HG03520 (cell line): Measurements from ENCODE around the gene DPP6.

Experiments used
- ATAC-seq: cut with Tn5 transposase; IDR thresholded peaks from one replicate; pipeline ENCODE4 v1.9.1; 2021; ENCODE audit warnings: mild to moderate bottlenecking, moderate library complexity; ENCODE audit not compliant: unreplicated experiment

DPP6 gene

DNA sequence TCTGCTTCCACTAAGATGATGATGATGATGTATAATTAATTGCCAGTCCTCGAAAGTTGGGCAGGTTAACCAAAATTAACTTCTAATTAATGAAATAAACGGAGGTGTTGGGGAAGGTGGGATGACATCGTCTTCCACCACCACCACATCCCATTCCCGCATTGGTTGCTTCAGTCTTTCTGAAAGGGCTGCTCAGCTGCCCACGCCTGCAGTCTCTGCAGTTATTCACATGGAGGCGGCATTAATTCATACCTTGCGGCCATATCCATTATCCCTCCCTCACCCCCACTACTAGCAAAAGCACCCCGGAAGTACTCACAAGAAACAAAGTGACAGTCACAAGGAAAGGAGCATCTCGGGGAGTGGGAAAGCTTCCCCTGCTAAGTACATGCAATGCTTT is 387.9 kb downstream of the DPP6 start:
- no peak for ATAC-seq

DNA sequence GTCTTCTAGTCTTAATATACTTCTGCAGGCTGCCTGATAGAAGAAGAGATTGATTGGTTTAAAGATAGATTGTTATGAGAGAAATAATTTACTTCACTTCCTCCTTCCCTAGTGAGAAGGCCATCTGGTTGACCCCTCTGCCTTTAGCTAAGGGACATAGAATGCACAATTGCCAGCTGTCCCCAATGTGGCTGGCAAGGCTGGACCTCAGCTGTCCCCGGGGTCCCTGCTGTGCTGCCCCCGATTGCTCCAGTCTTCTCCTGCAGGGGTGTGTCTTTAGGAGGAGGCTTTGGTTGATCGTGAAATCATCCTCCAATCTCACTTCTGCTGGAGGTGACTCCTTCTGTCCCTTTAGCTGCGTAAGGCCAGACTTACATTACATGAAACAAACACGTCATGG is 388.5 kb downstream of the DPP6 start:
- ATAC-seq, result no peak

DNA sequence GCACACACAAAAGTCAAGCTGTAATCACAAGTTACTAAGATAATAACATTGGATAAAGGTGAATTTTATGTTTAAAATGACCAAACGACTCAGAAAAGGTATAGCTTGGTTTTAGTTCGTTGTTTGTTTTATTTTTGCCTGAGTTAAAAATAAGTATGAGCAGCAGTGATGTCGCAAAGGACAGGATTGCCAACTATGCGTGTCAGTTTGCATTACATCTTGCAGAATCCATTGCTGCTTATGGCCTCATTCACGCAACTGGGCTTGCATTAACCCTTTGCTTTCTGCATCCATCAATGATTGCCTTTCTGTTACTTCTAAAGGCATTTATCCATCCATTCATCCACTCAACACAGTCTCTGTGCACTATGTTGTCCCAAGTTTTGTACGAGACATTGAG is 389.6 kb downstream of the DPP6 start:
- no peak for ATAC-seq

DNA sequence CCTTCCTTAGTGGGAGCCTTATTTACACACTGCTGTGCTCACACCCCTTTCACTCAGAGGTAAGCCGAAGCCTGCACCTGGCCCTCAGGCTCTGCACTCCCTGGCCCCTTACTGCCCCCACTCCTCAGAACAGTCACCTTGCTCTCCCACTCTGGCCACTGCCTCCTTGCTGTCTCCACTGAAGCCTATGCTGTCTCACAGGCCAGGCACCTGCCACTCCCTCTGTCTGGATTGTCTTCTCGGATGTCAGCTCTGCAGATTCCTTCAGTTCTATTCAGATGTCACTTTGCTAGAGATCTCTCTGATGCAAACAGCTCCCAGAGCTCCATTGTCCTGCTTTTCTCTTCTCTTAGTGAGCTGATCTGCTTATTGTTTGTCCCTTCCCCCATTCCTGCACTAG is 390.7 kb downstream of the DPP6 start:
- no peak for ATAC-seq

DNA sequence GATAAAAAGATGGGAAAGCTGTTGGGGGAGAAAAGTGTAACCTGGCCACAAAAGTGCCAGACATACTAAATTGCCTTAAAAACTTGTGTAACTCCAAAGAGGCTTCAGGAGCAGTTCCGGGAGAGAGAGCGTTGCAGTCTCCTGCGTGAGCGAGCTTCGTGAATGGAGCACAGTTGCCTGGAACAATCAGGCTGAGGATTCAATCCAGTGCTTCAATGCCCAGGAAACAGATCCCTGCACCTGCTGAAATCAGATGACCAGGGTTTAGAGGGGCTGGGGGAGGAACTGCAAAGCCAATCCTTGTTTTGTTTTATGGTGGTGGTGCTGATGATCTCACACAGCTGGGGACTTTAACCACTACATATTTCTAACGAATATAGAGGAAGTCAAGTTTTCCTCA is 398.3 kb downstream of the DPP6 start:
- ATAC-seq, result no peak

DNA sequence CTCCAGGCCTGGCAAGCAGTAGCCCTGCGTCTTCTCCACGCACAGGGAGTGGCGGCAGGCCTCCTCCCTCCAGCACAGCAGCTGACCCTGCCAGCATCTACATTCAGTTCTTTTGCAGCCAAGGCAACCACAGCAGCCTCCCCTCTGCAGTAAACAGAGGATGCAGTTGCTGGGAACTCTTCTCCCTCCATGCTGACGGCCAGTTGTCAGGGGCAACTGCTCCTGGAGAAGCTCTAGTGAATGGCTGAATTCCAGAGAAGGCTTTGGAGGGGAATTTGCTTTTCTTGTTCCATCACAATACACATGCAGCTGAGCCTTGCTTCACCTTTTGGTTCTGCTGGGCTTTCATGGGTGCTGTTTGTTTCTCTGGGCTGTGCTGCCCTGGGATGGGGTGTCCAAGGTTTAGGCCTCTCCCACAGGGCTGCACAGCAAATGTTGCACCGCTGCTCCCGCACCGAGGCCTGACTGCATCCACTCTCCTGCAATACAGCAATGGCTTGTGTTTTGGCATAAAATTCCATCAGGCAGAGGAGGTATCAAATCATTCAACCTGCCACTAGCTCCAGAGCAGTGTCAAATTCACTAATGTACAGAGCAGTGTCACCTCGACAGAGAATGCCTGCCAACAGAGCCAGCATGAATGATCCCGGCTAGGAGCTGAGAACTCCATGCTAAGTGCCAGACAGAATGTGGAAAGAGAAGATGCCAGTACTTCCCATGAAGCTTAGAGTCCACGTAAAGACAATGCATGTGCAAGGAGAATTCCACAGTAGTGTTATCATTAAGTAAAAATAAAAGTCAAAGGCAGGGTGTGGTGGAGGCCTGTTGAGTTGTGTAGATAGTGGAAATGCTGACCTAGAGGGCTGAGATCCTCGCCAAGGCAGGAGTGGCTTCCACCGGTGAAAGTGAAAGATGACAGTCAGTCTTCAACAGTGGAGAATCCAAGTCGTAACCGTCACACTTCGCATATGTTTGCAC is 399.6 kb downstream of the DPP6 start:
- no peak for ATAC-seq

DNA sequence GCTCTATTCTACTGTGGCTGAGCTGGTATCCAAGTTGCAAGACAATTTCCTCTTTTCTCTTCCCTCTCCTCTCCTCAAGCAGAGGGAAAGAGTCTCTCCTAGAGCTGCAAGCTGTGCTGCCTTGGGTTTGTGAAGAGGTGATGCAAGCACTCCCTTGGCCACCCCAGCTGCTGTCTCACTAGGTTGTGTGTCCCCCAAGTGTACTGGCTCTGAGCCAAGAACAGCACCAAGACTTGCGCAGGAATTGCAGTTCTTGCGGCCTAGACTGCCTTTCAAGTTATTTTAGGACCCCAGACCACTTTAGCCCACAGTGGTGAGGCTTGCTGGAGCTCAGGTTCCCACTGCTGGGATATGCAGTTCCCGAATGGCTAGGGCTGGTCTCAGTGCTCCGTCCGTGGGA is 411.6 kb downstream of the DPP6 start:
- no peak for ATAC-seq

DNA sequence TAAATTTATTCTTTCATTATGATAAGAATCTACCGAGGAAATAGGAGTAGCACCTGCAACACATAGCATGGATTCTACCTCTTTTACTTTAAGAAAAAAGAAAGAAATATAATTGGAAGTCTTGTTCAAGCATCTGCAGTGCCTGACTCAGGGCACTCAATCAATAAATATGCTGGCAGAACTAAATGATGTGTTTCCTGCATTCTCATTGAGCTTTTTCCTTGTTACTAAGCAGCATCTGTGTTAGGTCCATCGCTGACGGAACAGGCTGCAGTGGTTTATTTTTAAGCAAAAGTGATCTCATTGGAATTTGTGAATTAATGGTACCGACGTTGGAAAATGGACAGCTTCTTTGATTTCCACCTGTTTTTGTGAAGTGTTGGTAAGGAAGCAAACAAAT is 417.5 kb downstream of the DPP6 start:
- no peak for ATAC-seq

DNA sequence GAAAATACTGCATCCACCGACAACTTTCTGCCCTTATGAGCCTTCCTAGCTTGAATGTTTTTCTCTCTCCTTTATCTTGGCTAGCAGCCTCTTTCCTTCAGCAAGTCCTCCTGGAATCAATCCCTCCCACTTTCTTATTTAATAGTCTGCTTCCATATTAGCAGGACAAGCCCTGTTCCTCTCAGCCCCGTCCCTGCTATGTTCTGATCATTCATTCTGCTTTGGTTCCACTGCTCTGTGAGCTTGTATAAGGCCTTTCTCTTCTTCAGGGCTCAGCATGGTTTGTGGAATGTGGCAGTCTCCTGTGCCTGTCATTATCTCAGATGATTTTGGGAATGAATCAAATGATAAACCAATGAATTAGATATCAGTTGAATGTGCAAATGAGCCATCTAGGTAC is 420.1 kb downstream of the DPP6 start:
- ATAC-seq, result no peak

DNA sequence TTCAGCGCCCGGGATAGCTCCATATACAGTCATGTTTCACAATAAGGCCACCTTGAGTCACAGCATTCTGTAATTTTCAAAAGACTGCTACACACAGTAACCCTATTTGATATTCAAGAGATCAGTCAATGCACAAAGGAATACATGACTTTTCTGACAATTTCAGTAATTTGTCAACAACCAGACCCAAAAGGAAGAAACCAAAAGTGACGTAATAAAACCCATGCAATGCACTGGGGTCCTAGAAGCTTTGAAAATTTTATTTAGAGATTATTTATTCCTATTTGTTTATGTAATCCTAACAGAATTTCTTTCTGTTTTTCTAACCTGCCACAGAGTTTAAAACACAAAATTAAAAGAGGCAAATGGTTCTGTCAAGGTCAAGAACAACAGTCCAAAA is 421.2 kb downstream of the DPP6 start:
- no peak for ATAC-seq

DNA sequence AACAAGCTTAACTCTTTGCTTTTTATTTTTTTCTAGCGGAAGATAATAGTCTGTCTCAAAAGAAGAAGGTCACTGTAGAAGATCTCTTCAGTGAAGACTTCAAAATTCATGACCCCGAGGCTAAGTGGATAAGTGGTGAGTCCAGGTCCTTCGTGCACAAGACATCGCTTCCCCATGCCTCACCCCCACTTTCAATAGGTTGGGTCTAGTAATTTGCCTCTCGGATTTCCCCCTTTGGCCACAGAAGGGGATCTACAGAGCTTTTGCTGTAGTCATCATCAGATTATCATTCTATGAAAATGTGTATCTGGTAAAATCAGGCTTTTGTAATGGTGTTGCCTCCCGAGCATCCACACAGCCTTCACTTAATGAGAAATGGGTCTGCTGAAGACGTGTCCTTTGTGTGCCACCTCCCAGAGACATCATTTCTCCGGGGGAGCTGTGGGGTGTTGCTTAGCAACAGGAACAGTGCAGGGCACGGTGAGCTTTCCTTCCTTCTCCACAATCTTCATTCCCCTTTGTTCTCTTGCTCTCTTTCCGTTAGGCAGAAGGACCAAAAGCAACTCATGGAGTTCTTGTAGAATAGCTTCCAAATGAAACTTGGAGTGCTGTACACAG is 422.8 kb downstream of the DPP6 start:
- ATAC-seq, result no peak

DNA sequence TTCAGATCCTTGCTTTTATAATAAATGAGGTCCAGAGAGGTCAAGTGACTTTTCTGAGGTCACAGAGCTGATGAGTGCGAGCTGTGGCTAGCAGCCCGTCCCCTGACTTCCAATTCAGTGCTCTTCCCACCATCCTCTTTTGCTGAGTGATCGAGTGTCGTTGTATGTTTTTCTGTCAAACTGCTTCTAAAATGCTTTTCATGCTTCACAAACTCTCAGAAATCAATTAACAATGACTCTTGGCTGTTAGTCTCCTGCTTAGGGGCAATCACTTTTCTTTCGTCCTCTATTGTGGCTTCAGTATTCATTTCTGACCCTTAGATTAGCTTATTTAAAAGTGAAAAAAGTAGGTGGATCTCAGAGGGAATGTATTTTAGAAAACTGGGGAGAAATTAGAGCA is 423.7 kb downstream of the DPP6 start:
- ATAC-seq, result no peak

DNA sequence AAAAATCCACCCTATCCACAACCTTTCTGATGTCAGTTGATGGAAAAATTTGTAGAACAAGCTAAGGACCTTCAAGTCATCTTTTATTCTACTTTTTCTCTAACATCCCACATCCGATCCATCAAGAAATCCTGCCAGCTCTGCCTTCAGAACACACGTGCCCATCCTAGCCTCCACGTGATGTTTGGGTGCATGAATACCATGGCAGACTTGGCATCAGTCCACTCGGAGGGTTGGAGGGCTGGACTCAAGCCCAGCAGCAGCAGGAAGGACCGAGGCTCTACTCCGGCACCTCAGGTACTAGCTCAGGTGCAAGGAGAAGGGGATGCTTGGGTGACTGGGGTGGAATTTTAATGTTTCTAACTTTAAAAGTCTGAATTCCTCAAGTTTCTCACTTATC is 428.6 kb downstream of the DPP6 start:
- no peak for ATAC-seq

DNA sequence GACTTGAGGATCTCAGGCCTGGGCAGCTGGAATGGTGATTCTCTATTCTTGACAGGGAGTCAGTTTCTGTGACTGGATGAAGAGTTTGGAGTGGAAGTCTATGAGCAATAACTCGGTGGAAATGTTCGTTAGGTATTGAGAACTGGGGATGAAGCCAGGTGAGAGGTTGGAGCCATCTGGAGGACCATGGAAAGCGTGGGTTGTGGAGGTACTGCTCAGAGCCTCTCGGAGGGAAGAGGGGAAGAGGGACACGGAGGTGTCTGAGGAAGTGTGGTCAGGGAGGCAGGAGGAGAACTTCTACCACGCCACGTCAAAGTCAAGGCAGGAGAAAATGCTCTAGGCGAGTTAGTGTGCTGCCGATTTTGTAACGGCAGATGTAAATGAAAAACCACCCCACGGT is 430.7 kb downstream of the DPP6 start:
- no peak for ATAC-seq

DNA sequence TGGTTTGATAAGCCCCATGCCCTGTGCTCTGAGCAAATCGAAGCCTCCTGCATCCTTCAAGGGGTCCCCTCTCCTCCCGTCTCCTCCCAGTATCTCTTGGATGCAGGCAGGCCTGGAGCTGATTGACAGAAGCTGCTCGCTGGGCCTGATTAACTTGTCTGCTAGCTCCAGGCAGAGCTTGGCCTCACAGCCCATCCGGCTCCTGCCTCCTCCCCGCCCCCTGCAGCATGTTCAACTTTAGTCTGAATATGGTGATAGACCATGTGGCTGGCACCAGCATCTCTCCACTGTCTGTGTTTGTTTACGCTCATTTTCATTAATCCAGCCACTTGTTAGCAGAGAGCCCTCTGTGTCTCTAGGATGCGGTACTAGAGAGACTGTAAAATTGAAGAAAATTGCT is 432.2 kb downstream of the DPP6 start:
- no peak for ATAC-seq

DNA sequence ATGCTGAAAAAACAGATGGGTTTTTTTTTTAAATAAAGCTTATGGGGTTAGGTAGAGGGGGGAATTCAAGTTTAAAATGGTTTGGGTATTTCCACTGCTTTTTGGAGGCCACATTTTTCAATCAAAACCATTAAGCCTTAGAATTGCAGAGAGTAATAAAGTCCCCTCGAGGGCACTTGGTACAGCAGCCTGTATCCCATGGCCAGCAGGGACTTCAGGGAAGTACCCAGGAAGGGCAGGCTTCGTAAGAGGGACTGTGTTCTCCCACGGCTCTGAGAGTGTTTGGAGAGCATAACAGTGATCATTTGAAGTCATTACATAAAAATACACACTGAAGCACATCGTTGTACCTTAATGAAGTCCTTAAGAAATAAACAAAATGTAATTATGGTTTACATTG is 432.7 kb downstream of the DPP6 start:
- ATAC-seq, result no peak

DNA sequence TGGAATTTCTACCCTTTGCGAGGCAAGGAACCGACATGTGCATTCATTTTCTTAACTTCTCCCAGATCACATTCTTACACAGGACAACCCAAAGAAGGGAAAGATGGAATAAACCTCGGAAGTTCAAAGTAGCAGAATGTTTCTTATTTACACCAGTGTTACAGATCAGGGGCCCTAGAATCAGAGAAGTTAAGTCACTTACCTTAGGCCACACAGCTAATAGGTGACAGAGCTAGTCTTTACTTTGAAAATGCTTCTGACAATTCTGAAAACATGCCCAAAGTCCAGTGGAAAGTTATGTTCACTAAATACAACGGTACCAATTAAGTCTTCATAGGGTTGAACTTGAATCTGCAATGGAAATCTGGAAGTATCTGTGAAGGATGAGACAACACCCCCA is 437.7 kb downstream of the DPP6 start:
- no peak for ATAC-seq

DNA sequence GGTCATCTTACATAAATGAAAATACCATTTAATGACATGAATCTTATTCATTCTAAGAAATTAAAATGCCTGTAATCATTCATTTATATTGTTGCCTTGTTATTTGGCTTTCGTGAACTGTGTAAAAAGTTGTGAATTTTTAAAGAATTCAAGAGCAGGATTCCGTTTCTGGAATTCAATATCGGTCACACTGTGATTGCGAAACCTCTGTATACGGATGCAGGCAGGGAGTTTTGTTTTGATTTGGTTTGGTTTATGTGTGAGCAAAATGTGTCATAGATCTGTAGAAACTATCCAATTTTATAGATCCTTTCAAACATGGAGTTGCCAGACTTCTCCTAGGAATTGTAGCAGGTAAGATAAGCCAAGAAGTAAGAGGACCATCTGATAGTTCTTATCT is 441.4 kb downstream of the DPP6 start:
- no peak for ATAC-seq

DNA sequence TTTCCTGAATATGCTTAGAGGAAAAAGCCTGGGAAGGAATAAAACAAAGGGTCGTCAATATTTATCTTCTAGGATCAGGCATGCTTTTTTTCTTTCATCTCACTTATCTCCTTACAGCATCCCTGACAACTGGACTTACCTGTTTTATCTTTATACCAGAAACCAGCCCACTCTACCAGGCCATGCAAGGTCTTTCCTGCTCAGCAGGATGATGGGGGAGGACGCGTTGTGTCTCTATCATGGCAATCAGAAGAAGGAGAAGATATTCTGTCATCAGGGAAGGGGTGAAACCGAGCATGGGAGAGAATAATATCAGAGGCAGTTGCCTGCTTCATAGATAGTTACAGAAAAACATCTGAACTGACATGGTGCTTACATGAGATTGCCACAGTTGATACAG is 445.6 kb downstream of the DPP6 start:
- ATAC-seq, result no peak

DNA sequence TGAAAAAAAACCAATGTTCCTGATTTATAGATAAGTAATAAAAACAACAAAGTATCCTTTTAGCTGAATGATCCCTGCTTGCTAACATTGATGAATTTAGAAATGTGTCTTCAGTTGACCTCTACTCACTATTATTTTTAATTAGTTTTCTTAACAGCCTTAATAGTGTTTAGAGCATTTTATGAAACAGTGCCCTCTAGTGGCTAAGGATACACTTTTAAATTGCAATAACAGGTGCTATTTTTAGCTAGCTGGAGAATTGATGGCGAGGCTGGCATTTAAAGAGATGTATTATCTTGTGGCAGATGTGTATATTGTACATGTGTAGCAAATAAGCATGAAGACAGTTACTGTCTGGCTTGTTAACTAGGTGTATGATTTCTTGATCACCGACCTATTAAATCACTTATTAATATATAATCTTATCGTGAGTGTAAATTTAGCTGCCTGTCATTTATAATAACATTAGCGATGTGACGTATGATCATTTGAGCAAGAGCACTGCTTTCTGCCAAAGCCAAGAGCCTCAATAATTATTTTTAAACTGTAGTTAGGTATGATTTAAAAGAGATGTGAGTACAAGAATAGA is 451.9 kb downstream of the DPP6 start:
- no peak for ATAC-seq

DNA sequence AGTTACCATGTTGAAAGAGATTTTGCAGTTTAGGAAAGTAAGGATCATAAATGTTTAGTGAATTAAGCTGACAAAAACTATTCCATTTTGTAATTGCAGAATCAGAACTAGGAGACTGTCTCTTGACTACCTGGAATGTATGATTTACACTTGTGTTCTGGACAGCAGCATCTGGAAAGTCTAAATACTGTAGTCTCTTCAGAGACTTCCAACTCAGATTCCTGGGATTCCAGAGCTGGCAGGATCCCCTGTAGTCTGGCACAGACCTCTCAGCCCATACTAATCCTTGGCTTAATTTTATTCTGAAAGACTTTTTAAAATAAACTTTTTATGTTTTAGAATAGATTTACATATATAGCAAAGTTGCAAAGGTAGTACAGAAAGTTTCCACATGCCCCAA is 452.7 kb downstream of the DPP6 start:
- no peak for ATAC-seq

DNA sequence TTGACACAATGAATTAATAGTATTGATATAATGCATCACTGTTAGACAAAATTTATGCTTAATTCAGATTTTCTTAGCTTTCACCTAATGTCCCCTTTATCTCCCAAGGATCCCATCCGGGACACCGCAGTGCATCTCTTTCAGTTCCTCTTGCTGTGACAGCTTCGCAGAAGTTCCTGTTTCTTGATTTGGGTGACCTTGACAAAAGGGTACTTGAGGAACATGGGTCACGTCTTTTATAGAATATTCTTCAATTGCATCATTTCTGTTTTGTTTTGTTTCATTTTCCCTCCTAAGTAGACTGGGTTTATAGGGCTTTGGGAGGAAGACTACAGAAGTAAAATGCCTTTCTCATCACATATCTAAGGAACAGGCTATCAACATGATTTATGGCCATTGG is 453.2 kb downstream of the DPP6 start:
- no peak for ATAC-seq
